Neural cell (in vitro differentiated cells): Measurements from ENCODE around the gene MYO7B. TPM values are rescaled to one million over a fixed set of nuclear protein-coding genes. Genes with fewer than 3 reads are reported as not detected.

Experiments
- H2AFZ ChIP-seq: fragments of 200-600, 300-800 bp; sonication (generic), shearing (Covaris generic); 2 replicates; pipeline ENCODE4 v1.6.0; 2014; ENCODE audit warnings: low read depth, mild to moderate bottlenecking, antibody characterized with exemption, low read length, moderate library complexity
- H3F3A ChIP-seq: fragments of 200-600 bp; shearing (Covaris generic); 2 replicates; pipeline ENCODE4 v1.6.1; 2016; ENCODE audit warnings: mild to moderate bottlenecking, moderate library complexity, mixed read lengths, antibody characterized with exemption, low read length; ENCODE audit not compliant: insufficient read depth, poor library complexity, severe bottlenecking
- H3K27ac ChIP-seq: fragments of 200-600, 300-800 bp; sonication (generic), shearing (Covaris generic); 2 replicates; pipeline ENCODE4 v1.5.1; 2014; ENCODE audit warnings: mild to moderate bottlenecking, low read length, moderate library complexity
- H3K27me3 ChIP-seq: fragments of 300-800, 200-600 bp; sonication (generic), shearing (Covaris generic); 2 replicates; pipeline ENCODE4 v1.6.0; 2014; ENCODE audit warnings: mild to moderate bottlenecking, low read depth, low read length, moderate library complexity; ENCODE audit not compliant: insufficient read depth
- H3K36me3 ChIP-seq: fragments of 300-800, 200-600 bp; sonication (generic), shearing (Covaris generic); 2 replicates; pipeline ENCODE4 v1.5.1; 2014; ENCODE audit warnings: mild to moderate bottlenecking, antibody characterized with exemption, low read length, moderate library complexity; ENCODE audit not compliant: insufficient read depth
- H3K4me2 ChIP-seq: fragments of 300-800, 200-600 bp; sonication (generic), shearing (Covaris generic); 2 replicates; pipeline ENCODE4 v1.6.0; 2014; ENCODE audit warnings: mild to moderate bottlenecking, low read length
- H3K4me3 ChIP-seq: fragments of 300-800, 200-600 bp; sonication (generic), shearing (Covaris generic); 2 replicates; pipeline ENCODE4 v1.5.1; 2014; ENCODE audit warnings: mild to moderate bottlenecking, low read length, moderate library complexity
- H3K79me2 ChIP-seq: fragments of 200-600 bp; shearing (Covaris generic); replicated peaks from 2 replicates; pipeline ENCODE4 v1.6.0; 2014; ENCODE audit warnings: mild to moderate bottlenecking, low read length, moderate library complexity; ENCODE audit not compliant: insufficient read depth
- H3K9ac ChIP-seq: fragments of 300-800, 200-600 bp; sonication (generic), shearing (Covaris generic); 2 replicates; pipeline ENCODE4 v1.6.1; 2016; ENCODE audit warnings: mild to moderate bottlenecking, low read length, mixed read lengths
- H3K9me2 ChIP-seq: fragments of 200-600 bp; shearing (Covaris generic); 2 replicates; pipeline ENCODE4 v1.6.1; 2016; ENCODE audit warnings: mild to moderate bottlenecking, low read length, mixed read lengths; ENCODE audit not compliant: insufficient read depth
- H3K9me3 ChIP-seq: fragments of 200-600, 300-800 bp; sonication (generic), shearing (Covaris generic); 2 replicates; pipeline ENCODE4 v1.6.1; 2016; ENCODE audit warnings: mild to moderate bottlenecking, mixed run types, low read length, moderate library complexity, mixed read lengths
- H4K20me1 ChIP-seq: fragments of 200-600 bp; shearing (Covaris generic); 2 replicates; pipeline ENCODE4 v1.6.1; 2016; ENCODE audit warnings: mild to moderate bottlenecking, mixed run types; ENCODE audit not compliant: insufficient read depth
- CTCF ChIP-seq: fragments of 450-650 bp; IDR thresholded peaks from 2 replicates; pipeline ENCODE4 v1.5.1; 2014; ENCODE audit warnings: antibody characterized with exemption, mild to moderate bottlenecking, moderate library complexity; ENCODE audit not compliant: poor library complexity, severe bottlenecking
- EP300 ChIP-seq: fragments of 450-650 bp; conservative IDR thresholded peaks from 2 replicates; pipeline ENCODE4 v1.6.1; 2014; ENCODE audit warnings: antibody characterized with exemption, mild to moderate bottlenecking, moderate library complexity; ENCODE audit not compliant: poor library complexity, severe bottlenecking
- EZH2 ChIP-seq: fragments of 200-600, 300-800 bp; shearing (Covaris generic), sonication (generic); IDR thresholded peaks from 2 replicates; pipeline ENCODE4 v1.6.1; 2014; ENCODE audit warnings: antibody characterized with exemption, low read length, borderline replicate concordance, mild to moderate bottlenecking; ENCODE audit not compliant: insufficient read depth, poor library complexity, severe bottlenecking
- MXI1 ChIP-seq: fragments of 450-650 bp; conservative IDR thresholded peaks from 2 replicates; pipeline ENCODE4 v1.6.1; 2014; ENCODE audit warnings: antibody characterized with exemption, mild to moderate bottlenecking; ENCODE audit not compliant: poor library complexity, severe bottlenecking
- POLR2AphosphoS5 ChIP-seq: IDR thresholded peaks from 2 replicates; pipeline ENCODE4 v1.6.1; 2012
- RAD21 ChIP-seq: fragments of 450-650 bp; conservative IDR thresholded peaks from 2 replicates; pipeline ENCODE4 v1.6.1; 2014; ENCODE audit warnings: antibody characterized with exemption, mild to moderate bottlenecking, moderate library complexity
- SMC3 ChIP-seq: fragments of 450-650 bp; conservative IDR thresholded peaks from 2 replicates; pipeline ENCODE4 v1.6.1; 2014; ENCODE audit warnings: antibody characterized with exemption, mild to moderate bottlenecking, moderate library complexity; ENCODE audit not compliant: poor library complexity
- TAF1 ChIP-seq: IDR thresholded peaks from 2 replicates; pipeline ENCODE4 v1.6.1; 2012; ENCODE audit warnings: low read depth
- polyA plus RNA-seq: library from polyadenylated mRNA; depleted of rRNA; stranded (reverse); fragments of >200 nt; gene quantifications from 2 replicates; pipeline ENCODE4 v1.2.3, GENCODE V29; 2014
- TF ChIP-seq, protein P1 (sequence below): IDR thresholded peaks from 2 replicates; pipeline ENCODE4 v1.6.1; 2012; ENCODE audit warnings: borderline replicate concordance

MYO7B gene
- polyA plus RNA-seq, 1 donor from 2014 or later: 0.16 TPM

GRCh38 chr2:127663566-127664064 lies 128.1 kb downstream of the MYO7B start:
- no peak overlapping the region for H3K4me3 ChIP-seq
- no peak overlapping the region for H2AFZ ChIP-seq
- H3F3A ChIP-seq: no peaks in the 10 kb centered on the region
- no peak overlapping the region for H3K4me2 ChIP-seq
- TF ChIP-seq CTCF (no peak), RAD21 (no peak), POLR2AphosphoS5 (no peak), SMC3 (no peak), TAF1 (no peak), MXI1 (no peak), EP300 (no peak)
- TF ChIP-seq, protein P1, sequence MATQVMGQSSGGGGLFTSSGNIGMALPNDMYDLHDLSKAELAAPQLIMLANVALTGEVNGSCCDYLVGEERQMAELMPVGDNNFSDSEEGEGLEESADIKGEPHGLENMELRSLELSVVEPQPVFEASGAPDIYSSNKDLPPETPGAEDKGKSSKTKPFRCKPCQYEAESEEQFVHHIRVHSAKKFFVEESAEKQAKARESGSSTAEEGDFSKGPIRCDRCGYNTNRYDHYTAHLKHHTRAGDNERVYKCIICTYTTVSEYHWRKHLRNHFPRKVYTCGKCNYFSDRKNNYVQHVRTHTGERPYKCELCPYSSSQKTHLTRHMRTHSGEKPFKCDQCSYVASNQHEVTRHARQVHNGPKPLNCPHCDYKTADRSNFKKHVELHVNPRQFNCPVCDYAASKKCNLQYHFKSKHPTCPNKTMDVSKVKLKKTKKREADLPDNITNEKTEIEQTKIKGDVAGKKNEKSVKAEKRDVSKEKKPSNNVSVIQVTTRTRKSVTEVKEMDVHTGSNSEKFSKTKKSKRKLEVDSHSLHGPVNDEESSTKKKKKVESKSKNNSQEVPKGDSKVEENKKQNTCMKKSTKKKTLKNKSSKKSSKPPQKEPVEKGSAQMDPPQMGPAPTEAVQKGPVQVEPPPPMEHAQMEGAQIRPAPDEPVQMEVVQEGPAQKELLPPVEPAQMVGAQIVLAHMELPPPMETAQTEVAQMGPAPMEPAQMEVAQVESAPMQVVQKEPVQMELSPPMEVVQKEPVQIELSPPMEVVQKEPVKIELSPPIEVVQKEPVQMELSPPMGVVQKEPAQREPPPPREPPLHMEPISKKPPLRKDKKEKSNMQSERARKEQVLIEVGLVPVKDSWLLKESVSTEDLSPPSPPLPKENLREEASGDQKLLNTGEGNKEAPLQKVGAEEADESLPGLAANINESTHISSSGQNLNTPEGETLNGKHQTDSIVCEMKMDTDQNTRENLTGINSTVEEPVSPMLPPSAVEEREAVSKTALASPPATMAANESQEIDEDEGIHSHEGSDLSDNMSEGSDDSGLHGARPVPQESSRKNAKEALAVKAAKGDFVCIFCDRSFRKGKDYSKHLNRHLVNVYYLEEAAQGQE: no peak
- H3K27me3 ChIP-seq: peaks cover 26% of the 10 kb centered on the region
- no peaks in the 10 kb centered on the region for H4K20me1 ChIP-seq
- H3K9me2 ChIP-seq: no peaks in the 10 kb centered on the region
- no peaks in the 10 kb centered on the region for H3K36me3 ChIP-seq
- H3K9me3 ChIP-seq: no peaks in the 10 kb centered on the region
- no peak overlapping the region for H3K27ac ChIP-seq
- H3K79me2 ChIP-seq: no peaks in the 10 kb centered on the region
- no peak overlapping the region for H3K9ac ChIP-seq

- no peaks in the 10 kb centered on the region for H4K20me1 ChIP-seq
- H3F3A ChIP-seq: no peaks in the 10 kb centered on the region
- no peaks in the 10 kb centered on the region for H3K9me2 ChIP-seq
- peaks cover 26% of the 10 kb centered on the region for H3K27me3 ChIP-seq
- H3K9me3 ChIP-seq: no peaks in the 10 kb centered on the region
- H3K9ac ChIP-seq: no peak overlapping the region
- no peak overlapping the region for H3K27ac ChIP-seq
- no peak for TF ChIP-seq POLR2AphosphoS5
- TF ChIP-seq TAF1: no peak
- TF ChIP-seq, protein P1: no peak
- no peak for TF ChIP-seq SMC3
- TF ChIP-seq EZH2: no peak
- TF ChIP-seq EP300: no peak
- TF ChIP-seq MXI1: no peak
- no peak for TF ChIP-seq CTCF
- TF ChIP-seq RAD21: no peak
- no peak overlapping the region for H3K4me2 ChIP-seq
- no peak overlapping the region for H3K4me3 ChIP-seq
- no peaks in the 10 kb centered on the region for H3K36me3 ChIP-seq
- H3K79me2 ChIP-seq: no peaks in the 10 kb centered on the region
- H2AFZ ChIP-seq: no peak overlapping the region
Measured at GRCh38 chr2:127664065-127664894, 128.8 kb downstream of the MYO7B start.
